Neural cell (in vitro differentiated cells): ENCODE results near the gene STX1A. TPM values are rescaled to one million over a fixed set of nuclear protein-coding genes. Genes with fewer than 3 reads are reported as not detected.

ENCODE experiments used
- H2AFZ ChIP-seq: fragments of 200-600, 300-800 bp; sonication (generic), shearing (Covaris generic); 2 replicates; pipeline ENCODE4 v1.6.0; 2014; ENCODE audit warnings: low read depth, mild to moderate bottlenecking, antibody characterized with exemption, low read length, moderate library complexity
- H3F3A ChIP-seq: fragments of 200-600 bp; shearing (Covaris generic); 2 replicates; pipeline ENCODE4 v1.6.1; 2016; ENCODE audit warnings: mild to moderate bottlenecking, moderate library complexity, mixed read lengths, antibody characterized with exemption, low read length; ENCODE audit not compliant: insufficient read depth, poor library complexity, severe bottlenecking
- H3K27ac ChIP-seq: fragments of 200-600, 300-800 bp; sonication (generic), shearing (Covaris generic); 2 replicates; pipeline ENCODE4 v1.5.1; 2014; ENCODE audit warnings: mild to moderate bottlenecking, low read length, moderate library complexity
- H3K27me3 ChIP-seq: fragments of 300-800, 200-600 bp; sonication (generic), shearing (Covaris generic); 2 replicates; pipeline ENCODE4 v1.6.0; 2014; ENCODE audit warnings: mild to moderate bottlenecking, low read depth, low read length, moderate library complexity; ENCODE audit not compliant: insufficient read depth
- H3K36me3 ChIP-seq: fragments of 300-800, 200-600 bp; sonication (generic), shearing (Covaris generic); 2 replicates; pipeline ENCODE4 v1.5.1; 2014; ENCODE audit warnings: mild to moderate bottlenecking, antibody characterized with exemption, low read length, moderate library complexity; ENCODE audit not compliant: insufficient read depth
- H3K4me2 ChIP-seq: fragments of 300-800, 200-600 bp; sonication (generic), shearing (Covaris generic); 2 replicates; pipeline ENCODE4 v1.6.0; 2014; ENCODE audit warnings: mild to moderate bottlenecking, low read length
- H3K4me3 ChIP-seq: fragments of 300-800, 200-600 bp; sonication (generic), shearing (Covaris generic); 2 replicates; pipeline ENCODE4 v1.5.1; 2014; ENCODE audit warnings: mild to moderate bottlenecking, low read length, moderate library complexity
- H3K79me2 ChIP-seq: fragments of 200-600 bp; shearing (Covaris generic); replicated peaks from 2 replicates; pipeline ENCODE4 v1.6.0; 2014; ENCODE audit warnings: mild to moderate bottlenecking, low read length, moderate library complexity; ENCODE audit not compliant: insufficient read depth
- H3K9ac ChIP-seq: fragments of 300-800, 200-600 bp; sonication (generic), shearing (Covaris generic); 2 replicates; pipeline ENCODE4 v1.6.1; 2016; ENCODE audit warnings: mild to moderate bottlenecking, low read length, mixed read lengths
- H3K9me2 ChIP-seq: fragments of 200-600 bp; shearing (Covaris generic); 2 replicates; pipeline ENCODE4 v1.6.1; 2016; ENCODE audit warnings: mild to moderate bottlenecking, low read length, mixed read lengths; ENCODE audit not compliant: insufficient read depth
- H3K9me3 ChIP-seq: fragments of 200-600, 300-800 bp; sonication (generic), shearing (Covaris generic); 2 replicates; pipeline ENCODE4 v1.6.1; 2016; ENCODE audit warnings: mild to moderate bottlenecking, mixed run types, low read length, moderate library complexity, mixed read lengths
- H4K20me1 ChIP-seq: fragments of 200-600 bp; shearing (Covaris generic); 2 replicates; pipeline ENCODE4 v1.6.1; 2016; ENCODE audit warnings: mild to moderate bottlenecking, mixed run types; ENCODE audit not compliant: insufficient read depth
- EP300 ChIP-seq: fragments of 450-650 bp; conservative IDR thresholded peaks from 2 replicates; pipeline ENCODE4 v1.6.1; 2014; ENCODE audit warnings: antibody characterized with exemption, mild to moderate bottlenecking, moderate library complexity; ENCODE audit not compliant: poor library complexity, severe bottlenecking
- EZH2 ChIP-seq: fragments of 200-600, 300-800 bp; shearing (Covaris generic), sonication (generic); IDR thresholded peaks from 2 replicates; pipeline ENCODE4 v1.6.1; 2014; ENCODE audit warnings: antibody characterized with exemption, low read length, borderline replicate concordance, mild to moderate bottlenecking; ENCODE audit not compliant: insufficient read depth, poor library complexity, severe bottlenecking
- MXI1 ChIP-seq: fragments of 450-650 bp; conservative IDR thresholded peaks from 2 replicates; pipeline ENCODE4 v1.6.1; 2014; ENCODE audit warnings: antibody characterized with exemption, mild to moderate bottlenecking; ENCODE audit not compliant: poor library complexity, severe bottlenecking
- POLR2AphosphoS5 ChIP-seq: IDR thresholded peaks from 2 replicates; pipeline ENCODE4 v1.6.1; 2012
- RAD21 ChIP-seq: fragments of 450-650 bp; conservative IDR thresholded peaks from 2 replicates; pipeline ENCODE4 v1.6.1; 2014; ENCODE audit warnings: antibody characterized with exemption, mild to moderate bottlenecking, moderate library complexity
- SMC3 ChIP-seq: fragments of 450-650 bp; conservative IDR thresholded peaks from 2 replicates; pipeline ENCODE4 v1.6.1; 2014; ENCODE audit warnings: antibody characterized with exemption, mild to moderate bottlenecking, moderate library complexity; ENCODE audit not compliant: poor library complexity
- TAF1 ChIP-seq: IDR thresholded peaks from 2 replicates; pipeline ENCODE4 v1.6.1; 2012; ENCODE audit warnings: low read depth
- polyA plus RNA-seq: library from polyadenylated mRNA; depleted of rRNA; stranded (reverse); fragments of >200 nt; gene quantifications from 2 replicates; pipeline ENCODE4 v1.2.3, GENCODE V29; 2014
- TF ChIP-seq, protein P1 (sequence below): fragments of 450-650 bp; IDR thresholded peaks from 2 replicates; pipeline ENCODE4 v1.5.1; 2014; ENCODE audit warnings: antibody characterized with exemption, mild to moderate bottlenecking, moderate library complexity; ENCODE audit not compliant: poor library complexity, severe bottlenecking
- TF ChIP-seq, protein P2 (sequence below): IDR thresholded peaks from 2 replicates; pipeline ENCODE4 v1.6.1; 2012; ENCODE audit warnings: borderline replicate concordance

Gene STX1A
- polyA plus RNA-seq, 1 donor from 2014 or later: 123 TPM

DNA sequence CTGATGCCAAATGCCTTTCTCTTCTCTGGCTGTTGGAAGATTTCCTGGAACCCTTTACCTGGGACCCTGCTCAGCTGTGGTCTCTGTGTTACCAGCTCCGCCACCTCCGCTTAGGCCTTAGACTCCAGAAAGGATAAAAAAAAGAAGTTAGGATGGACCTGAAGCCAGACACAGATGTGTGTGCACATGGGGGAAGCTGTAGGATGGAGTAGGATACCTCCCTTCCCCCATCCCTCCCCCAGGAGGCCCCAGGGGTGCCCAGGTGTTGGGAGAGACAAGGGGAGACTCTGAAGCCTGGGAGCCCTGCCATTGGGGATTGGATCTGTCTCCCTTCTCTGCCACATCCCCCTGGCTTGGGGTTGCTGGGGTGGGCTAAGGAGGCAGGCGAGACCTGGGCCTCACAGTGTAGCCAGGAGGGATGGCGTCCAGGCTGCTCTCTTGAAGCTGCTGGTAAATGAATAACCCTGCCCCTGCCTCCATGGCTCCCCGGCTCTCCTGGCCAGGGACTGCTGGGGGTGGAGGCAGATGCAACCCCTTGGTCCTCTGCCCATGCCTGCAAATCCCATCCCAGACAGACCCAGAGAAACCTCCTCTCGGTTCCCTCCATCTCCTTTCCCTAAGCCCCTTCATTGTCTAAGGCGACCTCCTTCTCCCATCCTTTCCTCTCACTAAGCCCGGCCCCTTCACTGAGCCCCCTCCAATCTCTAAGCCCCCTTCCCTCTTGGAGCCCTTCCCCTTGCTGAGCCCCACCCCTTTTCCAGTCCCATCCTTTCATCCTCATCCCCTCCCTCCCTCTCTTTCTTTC lies 42.6 kb upstream of the STX1A start:
- no peaks in the 10 kb centered on the region for H3F3A ChIP-seq
- TF ChIP-seq RAD21: no peak
- TF ChIP-seq, protein P1, sequence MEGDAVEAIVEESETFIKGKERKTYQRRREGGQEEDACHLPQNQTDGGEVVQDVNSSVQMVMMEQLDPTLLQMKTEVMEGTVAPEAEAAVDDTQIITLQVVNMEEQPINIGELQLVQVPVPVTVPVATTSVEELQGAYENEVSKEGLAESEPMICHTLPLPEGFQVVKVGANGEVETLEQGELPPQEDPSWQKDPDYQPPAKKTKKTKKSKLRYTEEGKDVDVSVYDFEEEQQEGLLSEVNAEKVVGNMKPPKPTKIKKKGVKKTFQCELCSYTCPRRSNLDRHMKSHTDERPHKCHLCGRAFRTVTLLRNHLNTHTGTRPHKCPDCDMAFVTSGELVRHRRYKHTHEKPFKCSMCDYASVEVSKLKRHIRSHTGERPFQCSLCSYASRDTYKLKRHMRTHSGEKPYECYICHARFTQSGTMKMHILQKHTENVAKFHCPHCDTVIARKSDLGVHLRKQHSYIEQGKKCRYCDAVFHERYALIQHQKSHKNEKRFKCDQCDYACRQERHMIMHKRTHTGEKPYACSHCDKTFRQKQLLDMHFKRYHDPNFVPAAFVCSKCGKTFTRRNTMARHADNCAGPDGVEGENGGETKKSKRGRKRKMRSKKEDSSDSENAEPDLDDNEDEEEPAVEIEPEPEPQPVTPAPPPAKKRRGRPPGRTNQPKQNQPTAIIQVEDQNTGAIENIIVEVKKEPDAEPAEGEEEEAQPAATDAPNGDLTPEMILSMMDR: no peak
- TF ChIP-seq SMC3: no peak
- TF ChIP-seq TAF1: no peak
- TF ChIP-seq, protein P2, sequence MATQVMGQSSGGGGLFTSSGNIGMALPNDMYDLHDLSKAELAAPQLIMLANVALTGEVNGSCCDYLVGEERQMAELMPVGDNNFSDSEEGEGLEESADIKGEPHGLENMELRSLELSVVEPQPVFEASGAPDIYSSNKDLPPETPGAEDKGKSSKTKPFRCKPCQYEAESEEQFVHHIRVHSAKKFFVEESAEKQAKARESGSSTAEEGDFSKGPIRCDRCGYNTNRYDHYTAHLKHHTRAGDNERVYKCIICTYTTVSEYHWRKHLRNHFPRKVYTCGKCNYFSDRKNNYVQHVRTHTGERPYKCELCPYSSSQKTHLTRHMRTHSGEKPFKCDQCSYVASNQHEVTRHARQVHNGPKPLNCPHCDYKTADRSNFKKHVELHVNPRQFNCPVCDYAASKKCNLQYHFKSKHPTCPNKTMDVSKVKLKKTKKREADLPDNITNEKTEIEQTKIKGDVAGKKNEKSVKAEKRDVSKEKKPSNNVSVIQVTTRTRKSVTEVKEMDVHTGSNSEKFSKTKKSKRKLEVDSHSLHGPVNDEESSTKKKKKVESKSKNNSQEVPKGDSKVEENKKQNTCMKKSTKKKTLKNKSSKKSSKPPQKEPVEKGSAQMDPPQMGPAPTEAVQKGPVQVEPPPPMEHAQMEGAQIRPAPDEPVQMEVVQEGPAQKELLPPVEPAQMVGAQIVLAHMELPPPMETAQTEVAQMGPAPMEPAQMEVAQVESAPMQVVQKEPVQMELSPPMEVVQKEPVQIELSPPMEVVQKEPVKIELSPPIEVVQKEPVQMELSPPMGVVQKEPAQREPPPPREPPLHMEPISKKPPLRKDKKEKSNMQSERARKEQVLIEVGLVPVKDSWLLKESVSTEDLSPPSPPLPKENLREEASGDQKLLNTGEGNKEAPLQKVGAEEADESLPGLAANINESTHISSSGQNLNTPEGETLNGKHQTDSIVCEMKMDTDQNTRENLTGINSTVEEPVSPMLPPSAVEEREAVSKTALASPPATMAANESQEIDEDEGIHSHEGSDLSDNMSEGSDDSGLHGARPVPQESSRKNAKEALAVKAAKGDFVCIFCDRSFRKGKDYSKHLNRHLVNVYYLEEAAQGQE: no peak
- no peak for TF ChIP-seq EZH2
- TF ChIP-seq EP300: no peak
- TF ChIP-seq MXI1: no peak
- no peak for TF ChIP-seq POLR2AphosphoS5
- H3K4me3 ChIP-seq: no peak overlapping the region
- H3K9me2 ChIP-seq: no peaks in the 10 kb centered on the region
- no peak overlapping the region for H3K27ac ChIP-seq
- H3K79me2 ChIP-seq: no peaks in the 10 kb centered on the region
- H3K4me2 ChIP-seq: no peak overlapping the region
- no peaks in the 10 kb centered on the region for H3K9me3 ChIP-seq
- no peaks in the 10 kb centered on the region for H3K27me3 ChIP-seq
- H3K9ac ChIP-seq: no peak overlapping the region
- no peaks in the 10 kb centered on the region for H3K36me3 ChIP-seq
- no peaks in the 10 kb centered on the region for H4K20me1 ChIP-seq
- H2AFZ ChIP-seq: no peak overlapping the region

- Histone ChIP-seq H4K20me1 (no peaks in the 10 kb centered on the region), H3K36me3 (no peaks in the 10 kb centered on the region), H3K4me2 (no peak overlapping the region), H3K27ac (no peak overlapping the region), H3K9ac (no peak overlapping the region), H3F3A (no peaks in the 10 kb centered on the region), H3K79me2 (no peaks in the 10 kb centered on the region), H3K4me3 (no peak overlapping the region), H3K27me3 (no peaks in the 10 kb centered on the region), H2AFZ (no peak overlapping the region), H3K9me3 (no peaks in the 10 kb centered on the region), H3K9me2 (no peaks in the 10 kb centered on the region)
- TF ChIP-seq, protein P2: no peak
- TF ChIP-seq EP300 (no peak), SMC3 (no peak)
These were observed 39.2 kb upstream of the STX1A start for GRCh38 chr7:73758581-73759138.
